ENCODE measurements around the gene COL5A3.
"Not testable (repeated sequence)": the region's sequence is repeated elsewhere in the genome, so short reads cannot be mapped to it uniquely, and the experiment has no call there.

DNA sequence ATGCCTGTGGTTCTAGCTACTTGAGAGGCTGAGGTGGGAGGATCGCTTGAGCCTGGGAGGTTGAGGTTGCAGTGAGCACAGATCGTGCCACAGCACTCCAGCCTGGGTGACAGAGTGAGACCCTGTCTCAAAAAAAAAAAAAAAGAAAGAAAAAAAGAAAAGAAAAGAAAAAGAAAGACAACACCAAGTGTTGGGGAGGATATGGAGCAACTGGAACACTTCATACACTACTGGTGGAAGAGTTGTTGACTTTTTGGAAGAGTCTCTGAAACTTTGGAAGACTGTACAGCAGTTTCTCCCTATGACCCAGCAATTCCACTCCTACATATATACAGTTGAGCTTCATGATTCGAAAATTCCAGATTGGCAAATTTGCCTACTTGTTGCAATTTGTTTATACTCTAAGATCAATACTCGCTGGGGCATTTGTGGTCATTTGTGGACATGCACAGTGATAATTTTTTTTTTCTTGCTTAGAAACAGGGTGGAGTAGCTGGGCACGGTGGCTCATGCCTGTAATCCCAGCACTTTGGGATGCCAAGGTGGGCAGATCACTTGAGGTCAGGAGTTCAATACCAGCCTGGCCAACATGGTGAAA lies 87.4 kb downstream of the COL5A3 start:
- not testable (repeated sequence) for TF ChIP-seq EZH2phosphoT487 (IDR thresholded peaks at IDR 0.05; ENCODE audit: low read depth, severe bottlenecking, unreplicated experiment)
- TF ChIP-seq, protein P1, sequence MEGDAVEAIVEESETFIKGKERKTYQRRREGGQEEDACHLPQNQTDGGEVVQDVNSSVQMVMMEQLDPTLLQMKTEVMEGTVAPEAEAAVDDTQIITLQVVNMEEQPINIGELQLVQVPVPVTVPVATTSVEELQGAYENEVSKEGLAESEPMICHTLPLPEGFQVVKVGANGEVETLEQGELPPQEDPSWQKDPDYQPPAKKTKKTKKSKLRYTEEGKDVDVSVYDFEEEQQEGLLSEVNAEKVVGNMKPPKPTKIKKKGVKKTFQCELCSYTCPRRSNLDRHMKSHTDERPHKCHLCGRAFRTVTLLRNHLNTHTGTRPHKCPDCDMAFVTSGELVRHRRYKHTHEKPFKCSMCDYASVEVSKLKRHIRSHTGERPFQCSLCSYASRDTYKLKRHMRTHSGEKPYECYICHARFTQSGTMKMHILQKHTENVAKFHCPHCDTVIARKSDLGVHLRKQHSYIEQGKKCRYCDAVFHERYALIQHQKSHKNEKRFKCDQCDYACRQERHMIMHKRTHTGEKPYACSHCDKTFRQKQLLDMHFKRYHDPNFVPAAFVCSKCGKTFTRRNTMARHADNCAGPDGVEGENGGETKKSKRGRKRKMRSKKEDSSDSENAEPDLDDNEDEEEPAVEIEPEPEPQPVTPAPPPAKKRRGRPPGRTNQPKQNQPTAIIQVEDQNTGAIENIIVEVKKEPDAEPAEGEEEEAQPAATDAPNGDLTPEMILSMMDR (IDR thresholded peaks at IDR 0.05; ENCODE audit: poor library complexity) = not testable (repeated sequence)

All from hepatocyte (in vitro differentiated cells).